HG03139 (cell line): Measurements from ENCODE around the gene AKR7A3.
"Not testable (repeated sequence)": the region's sequence is repeated elsewhere in the genome, so short reads cannot be mapped to it uniquely, and the experiment has no call there.

ENCODE experiments used
- ATAC-seq: cut with Tn5 transposase; IDR thresholded peaks from one replicate; pipeline ENCODE4 v1.9.1; 2021; ENCODE audit not compliant: unreplicated experiment

The AKR7A3 gene

GRCh38 chr1:19294638-19295037, 6.1 kb upstream of the AKR7A3 start:
- ATAC-seq = no peak

GRCh38 chr1:19289244-19289643, 674 bp upstream of the AKR7A3 start:
- ATAC-seq = no peak

DNA sequence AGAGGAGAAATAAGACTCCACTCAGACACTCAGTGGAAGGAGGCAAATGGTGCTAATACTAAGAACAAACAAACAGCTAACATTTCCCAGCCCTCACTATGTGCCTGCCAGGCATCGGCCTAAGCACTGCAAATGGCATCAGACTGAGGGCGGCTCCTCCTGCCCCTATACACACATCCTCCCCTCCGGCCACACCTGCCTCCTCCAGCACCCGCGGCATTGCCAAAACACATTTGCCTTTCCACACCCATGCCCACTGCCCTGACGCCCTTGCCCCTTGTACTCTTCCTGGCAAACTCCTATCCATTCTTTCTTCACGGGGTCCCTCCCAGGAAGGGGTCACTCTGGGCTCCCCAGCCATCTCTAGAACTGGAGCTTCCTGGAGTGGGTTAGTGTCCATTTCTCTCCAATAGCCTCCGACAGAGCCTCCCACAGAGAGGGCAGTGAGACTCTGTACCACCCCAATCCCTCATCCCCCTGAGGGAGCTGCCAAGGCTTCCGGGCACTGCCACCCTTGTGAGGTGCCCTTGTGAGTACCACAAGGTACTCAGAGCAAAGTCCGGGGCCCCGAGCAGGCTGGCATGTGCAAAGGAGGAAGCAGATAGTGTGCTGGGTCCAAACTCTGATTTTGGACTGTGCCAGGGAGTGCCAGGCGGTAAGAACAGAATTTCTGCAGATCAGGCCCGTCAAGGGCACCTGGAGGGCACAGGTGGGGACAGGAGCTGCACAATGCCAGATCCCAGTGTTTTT, 959 bp downstream of the AKR7A3 start:
- no peak for ATAC-seq

DNA sequence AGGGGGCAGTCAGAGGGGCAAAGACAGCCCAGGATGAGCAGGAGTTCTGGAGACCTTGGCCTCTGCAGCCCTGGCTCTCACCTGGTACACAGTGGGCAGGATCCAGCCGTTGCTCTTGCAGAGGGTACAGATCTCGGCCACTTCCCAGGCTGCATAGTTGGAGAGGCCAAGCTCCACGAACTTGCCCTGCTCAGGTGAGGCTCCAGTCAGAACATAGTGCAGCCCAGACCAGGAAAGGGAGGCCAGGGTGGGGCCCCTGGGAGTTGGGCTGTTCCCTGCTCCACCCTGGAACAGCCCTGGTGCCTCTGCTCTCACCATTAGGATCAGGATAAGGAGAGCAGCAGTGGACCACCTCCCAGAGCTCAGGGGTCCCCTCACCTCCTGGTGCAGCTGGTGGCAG, 2.8 kb downstream of the AKR7A3 start:
- ATAC-seq = not testable (repeated sequence)

GRCh38 chr1:19285366-19285765, 3.2 kb downstream of the AKR7A3 start:
- ATAC-seq = not testable (repeated sequence)

DNA sequence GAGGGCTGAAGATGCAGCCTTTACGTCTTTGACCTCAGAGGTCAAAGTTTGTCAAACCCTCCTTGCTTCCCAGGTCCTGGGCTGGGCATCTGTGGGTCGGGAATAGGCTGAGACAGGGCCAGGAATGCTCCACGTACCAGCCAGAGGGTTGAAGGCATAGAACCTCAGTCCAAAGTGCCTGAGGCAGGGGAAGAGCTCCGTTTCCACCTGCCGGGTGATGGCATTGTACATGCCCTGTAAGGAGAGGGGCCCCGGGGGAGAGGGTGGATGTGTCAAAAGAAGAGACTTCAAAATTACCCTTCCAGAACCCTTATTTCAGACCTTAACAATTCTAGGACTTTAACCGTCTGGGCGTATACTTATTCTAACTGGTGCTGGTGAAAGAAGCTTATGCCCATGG, 3.7 kb downstream of the AKR7A3 start:
- ATAC-seq = no peak

DNA sequence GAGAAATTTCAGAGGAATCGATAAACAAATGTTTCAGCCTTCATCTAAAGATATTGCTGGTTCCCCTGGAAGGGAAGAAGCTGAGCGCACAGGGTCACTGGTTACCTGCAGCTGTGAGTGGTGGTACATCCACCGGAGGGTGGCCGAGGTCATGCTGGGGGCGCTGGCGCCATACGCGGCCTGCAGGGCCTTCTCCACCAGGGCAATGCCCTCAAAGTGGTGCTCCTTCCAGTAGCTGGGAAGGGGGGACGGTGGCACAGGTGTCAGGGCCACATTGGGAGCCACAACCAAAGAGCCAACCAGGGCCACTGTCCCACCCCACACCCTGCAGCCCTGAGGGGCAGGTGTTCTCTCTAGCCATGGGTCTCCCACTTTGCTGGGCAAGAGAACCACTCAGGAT, 4.7 kb downstream of the AKR7A3 start:
- ATAC-seq = no peak

- no peak for ATAC-seq
Measured at GRCh38 chr1:19274636-19275035, 13.9 kb downstream of the AKR7A3 start.

GRCh38 chr1:19273844-19274531, 14.6 kb downstream of the AKR7A3 start:
- ATAC-seq = not testable (repeated sequence)

DNA sequence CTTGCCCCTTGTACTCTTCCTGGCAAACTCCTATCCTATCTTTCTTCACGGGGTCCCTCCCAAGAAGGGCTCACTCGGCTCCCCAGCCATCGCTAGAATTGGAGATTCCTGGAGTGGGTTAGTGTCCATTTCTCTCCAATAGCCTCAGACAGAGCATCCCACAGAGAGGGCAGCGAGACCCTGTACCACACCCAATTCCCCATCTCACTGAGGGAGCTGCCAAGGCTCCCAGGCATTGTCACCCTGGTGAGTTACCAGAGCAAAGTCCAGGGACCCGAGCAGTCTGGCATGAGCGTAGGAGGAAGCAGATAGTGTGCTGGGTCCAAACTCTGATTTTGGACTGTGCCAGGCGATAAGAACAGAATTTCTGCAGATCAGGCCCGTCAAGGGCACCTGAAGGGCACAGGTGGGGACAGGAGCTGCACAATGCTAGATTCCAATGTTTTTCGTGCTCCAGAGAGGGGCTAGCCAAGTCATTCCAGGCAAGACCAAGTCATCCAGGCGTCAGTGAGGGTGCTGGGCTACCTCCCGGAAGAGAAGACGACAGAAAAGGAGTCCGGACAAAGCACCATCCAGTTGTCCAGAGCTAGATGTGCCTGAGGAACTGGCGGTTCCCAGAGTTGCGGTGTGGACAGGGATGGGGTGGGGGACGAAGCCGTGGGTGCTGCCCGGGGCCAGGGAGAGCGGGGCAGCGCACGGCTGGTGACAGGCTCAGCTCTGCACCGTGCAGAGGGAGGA, 15.3 kb downstream of the AKR7A3 start:
- no peak for ATAC-seq

DNA sequence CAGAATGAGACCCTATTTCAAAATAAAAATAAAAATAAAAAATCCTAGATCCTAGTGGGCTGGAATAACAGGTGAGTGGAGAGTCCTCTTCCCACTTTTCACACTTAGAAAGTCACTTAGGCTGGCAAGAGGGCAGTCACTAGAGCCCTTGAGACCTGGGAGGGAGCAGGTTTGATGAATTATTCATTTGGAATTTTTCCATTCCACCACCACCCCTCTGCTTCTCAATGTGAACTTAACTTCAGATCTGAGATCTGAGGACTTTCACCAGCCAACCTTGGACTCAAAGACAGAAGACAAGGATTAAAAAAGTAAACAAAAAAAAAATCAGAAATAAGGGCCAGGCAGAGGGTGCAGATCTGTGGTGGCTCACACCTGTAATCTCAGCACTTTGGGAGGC, 16.5 kb downstream of the AKR7A3 start:
- no peak for ATAC-seq

DNA sequence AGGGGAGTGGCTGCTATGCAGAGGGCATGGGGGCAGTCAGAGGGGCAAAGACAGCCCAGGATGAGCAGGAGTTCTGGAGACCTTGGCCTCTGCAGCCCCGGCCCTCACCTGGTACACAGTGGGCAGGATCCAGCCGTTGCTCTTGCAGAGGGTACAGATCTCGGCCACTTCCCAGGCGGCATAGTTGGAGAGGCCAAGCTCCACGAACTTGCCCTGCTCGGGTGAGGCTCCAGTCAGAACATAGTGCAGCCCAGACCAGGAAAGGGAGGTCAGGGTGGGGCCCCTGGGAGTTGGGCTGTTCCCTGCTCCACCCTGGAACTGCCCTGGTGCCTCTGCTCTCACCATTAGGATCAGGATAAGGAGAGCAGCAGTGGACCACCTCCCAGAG, 18.2 kb downstream of the AKR7A3 start:
- ATAC-seq = not testable (repeated sequence)

DNA sequence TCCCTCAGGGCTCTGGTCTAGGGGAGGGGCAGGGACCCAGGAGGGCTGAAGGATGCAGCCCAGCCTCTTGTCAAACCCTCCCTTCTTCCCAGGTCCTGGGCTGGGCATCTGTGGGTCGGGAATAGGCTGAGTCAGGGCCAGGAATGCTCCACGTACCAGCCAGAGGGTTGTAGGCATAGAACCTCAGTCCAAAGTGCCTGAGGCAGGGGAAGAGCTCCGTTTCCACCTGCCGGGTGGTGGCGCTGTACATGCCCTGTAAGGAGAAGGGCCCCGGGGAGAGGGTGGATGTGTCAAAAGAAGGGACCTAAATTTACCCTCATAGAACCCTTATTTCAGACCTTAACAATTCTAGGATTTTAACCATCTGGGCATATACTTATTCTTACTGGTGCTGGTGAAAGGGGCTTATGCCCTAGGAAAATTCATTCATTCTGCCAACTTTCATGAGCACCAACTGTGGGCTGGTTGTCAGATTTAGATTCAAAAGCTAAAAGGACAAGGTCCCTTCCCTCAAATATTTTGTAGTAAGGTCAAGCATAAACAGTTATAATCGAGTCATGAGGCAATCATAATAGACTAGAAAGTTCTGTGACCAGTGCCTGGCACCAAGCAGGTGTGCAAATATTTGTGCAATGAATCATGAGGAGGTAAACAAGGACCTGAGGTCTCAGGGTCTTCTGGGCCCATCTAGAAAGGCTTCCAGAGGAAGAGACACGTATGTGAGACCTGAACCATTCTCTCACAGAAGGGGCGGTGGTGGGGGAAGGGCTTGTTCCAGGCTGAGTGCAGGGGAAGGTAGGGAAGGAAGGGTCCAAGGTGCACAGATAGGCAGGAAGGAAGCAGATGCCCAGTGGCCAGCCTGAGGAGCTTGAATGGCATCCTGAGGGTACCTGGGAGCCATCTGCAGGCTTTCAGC, 18.9 kb downstream of the AKR7A3 start:
- ATAC-seq = not testable (repeated sequence)

GRCh38 chr1:19268445-19268844, 20.1 kb downstream of the AKR7A3 start:
- ATAC-seq = no peak

DNA sequence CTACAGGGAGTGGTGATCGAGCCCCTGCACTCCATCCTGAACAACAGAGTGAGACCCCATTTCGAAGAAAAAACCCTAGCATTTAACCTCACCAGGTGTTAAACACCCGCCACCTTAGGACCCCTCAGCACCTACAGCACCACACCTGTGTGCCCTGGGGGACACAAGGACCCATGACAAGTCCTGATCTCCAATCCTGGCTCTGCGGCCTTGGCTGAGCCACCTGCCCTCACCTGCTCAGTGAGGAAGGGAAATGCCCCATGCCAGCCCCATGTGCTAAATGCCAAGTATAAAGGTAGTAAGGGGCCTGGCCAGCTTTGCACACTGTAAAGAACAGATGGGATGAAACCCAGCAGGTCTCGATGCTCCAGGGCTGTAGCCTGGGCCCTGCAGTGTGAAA, 25.8 kb downstream of the AKR7A3 start:
- ATAC-seq = no peak

GRCh38 chr1:19262047-19262446, 26.5 kb downstream of the AKR7A3 start:
- ATAC-seq = no peak

GRCh38 chr1:19260211-19261138, 28.1 kb downstream of the AKR7A3 start:
- no peak for ATAC-seq

DNA sequence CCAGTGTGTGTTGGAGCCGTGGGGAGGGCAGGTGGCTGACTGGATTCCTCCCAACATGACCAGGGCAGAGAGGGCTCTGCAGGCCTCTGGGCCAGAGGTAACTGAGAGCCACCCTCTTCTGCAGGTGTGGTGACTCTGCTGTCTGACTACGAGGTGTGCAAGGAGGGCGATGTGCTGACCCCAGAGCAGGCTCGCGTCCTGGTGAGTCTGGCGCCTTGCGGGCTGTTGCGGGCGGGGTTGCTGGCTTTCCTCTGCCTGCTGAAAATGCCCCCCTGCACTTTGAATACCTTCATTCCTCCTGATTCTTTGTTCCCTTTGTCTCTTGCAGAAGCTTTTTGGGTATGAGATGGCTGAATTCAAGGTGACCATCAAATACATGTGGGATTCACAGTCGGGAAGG, 30.2 kb downstream of the AKR7A3 start:
- no peak for ATAC-seq

DNA sequence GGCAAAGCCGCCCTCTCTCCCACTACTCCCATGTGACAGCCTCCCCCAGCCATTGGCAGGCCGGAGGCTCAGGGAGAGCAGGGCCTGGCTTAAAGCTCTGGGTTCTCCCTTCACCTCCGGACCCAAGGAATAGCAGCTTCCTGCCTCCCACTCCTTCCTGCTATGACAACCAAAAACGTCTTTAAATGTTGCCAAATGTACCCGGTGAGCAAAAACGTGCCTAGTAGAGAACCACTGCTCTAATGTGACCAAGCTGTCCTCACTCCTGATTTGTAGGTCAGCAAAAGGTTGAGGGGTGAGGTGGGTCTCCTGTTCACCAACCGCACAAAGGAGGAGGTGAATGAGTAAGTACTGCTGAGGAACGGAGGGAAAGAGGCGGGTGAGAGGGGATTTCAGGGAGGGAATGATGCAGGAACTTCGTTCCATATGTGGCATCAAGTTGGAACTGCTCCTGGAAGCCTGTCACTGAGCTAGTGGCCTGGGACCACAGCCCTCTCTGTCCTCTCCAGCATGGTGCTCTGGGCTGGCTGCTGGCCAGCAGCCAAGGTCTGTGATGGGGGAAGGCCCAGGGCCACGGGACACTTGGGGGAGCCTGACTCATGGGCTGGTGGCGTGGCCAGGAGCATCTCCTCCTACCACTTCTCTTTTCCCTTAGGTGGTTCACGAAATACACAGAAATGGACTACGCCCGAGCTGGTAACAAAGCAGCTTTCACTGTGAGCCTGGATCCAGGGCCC, 31.2 kb downstream of the AKR7A3 start:
- ATAC-seq = no peak
